CD4-positive, alpha-beta T cell (primary cell): ENCODE measurements around the gene RAB3GAP1. TPM values are rescaled to one million over a fixed set of nuclear protein-coding genes. Genes with fewer than 3 reads are reported as not detected.

Experiments used
- ATAC-seq: fragments of 200-7000 bp; cut with Tn5 transposase; one replicate; pipeline ENCODE4 v1.10.0; 2022; ENCODE audit warnings: mild to moderate bottlenecking; ENCODE audit not compliant: poor library complexity
- CTCF ChIA-PET: fragments of 350-600 bp; sonication (Branson Sonifier 250); formaldehyde crosslinking; loops from one replicate; lab custom pipeline; 2021; ENCODE audit warnings: antibody characterized with exemption, inconsistent platforms; lab: Charles Lee
- POLR2A ChIA-PET: fragments of 350-600 bp; sonication (Branson Sonifier 250); formaldehyde crosslinking; loops from one replicate; lab custom pipeline; 2021; ENCODE audit warnings: antibody characterized with exemption, inconsistent platforms; lab: Charles Lee
- DNase-seq, 14 experiments: peaks; one replicate each; pipeline ENCODE4 v3.0.0-alpha.2; 2013 to 2020; ENCODE audit warnings: mixed read lengths in 2 of 14
- H3K27ac ChIP-seq, 2 donors: one replicate each; pipeline versions ENCODE4 v1.5.1 to v1.7.0; 2013; ENCODE audit warnings: low read length in 2 of 2, low read depth in 1 of 2, mild to moderate bottlenecking in 1 of 2
- H3K27me3 ChIP-seq, 2 experiments: 1 replicate in 1 of 2; 2 replicates in 1 of 2; pipeline versions ENCODE4 v1.6.1 to v1.7.0; 2013; ENCODE audit warnings: low read length in 2 of 2, control low read depth in 1 of 2, mild to moderate bottlenecking in 1 of 2, moderate library complexity in 1 of 2; ENCODE audit not compliant: insufficient read depth in 2 of 2, control insufficient read depth in 1 of 2
- H3K36me3 ChIP-seq: one replicate; pipeline ENCODE4 v1.6.1; 2013; ENCODE audit warnings: low read length, control low read depth; ENCODE audit not compliant: insufficient read depth
- H3K4me1 ChIP-seq: one replicate; pipeline ENCODE4 v1.6.1; 2013; ENCODE audit warnings: low read length, control low read depth; ENCODE audit not compliant: insufficient read depth
- H3K4me3 ChIP-seq: one replicate; pipeline ENCODE4 v1.5.1; 2013; ENCODE audit warnings: mild to moderate bottlenecking, low read length, moderate library complexity
- H3K9me3 ChIP-seq, 2 experiments: 1 replicate in 1 of 2; 2 replicates in 1 of 2; pipeline versions ENCODE4 v1.6.1 to v1.7.0; 2013; ENCODE audit warnings: low read length in 2 of 2, mild to moderate bottlenecking in 2 of 2, control low read depth in 1 of 2, moderate library complexity in 1 of 2; ENCODE audit not compliant: control insufficient read depth in 1 of 2, insufficient read depth in 1 of 2
- H3K27ac Mint-ChIP-seq: one replicate; pipeline ENCODE4 v1.8.0; 2020; ENCODE audit warnings: mixed read lengths
- H3K27me3 Mint-ChIP-seq: one replicate; pipeline ENCODE4 v1.8.0; 2021; ENCODE audit warnings: mixed read lengths
- H3K36me3 Mint-ChIP-seq: one replicate; pipeline ENCODE4 v1.8.0; 2021; ENCODE audit warnings: low read depth, mixed read lengths
- H3K4me1 Mint-ChIP-seq: one replicate; pipeline ENCODE4 v1.8.0; 2021; ENCODE audit warnings: low read depth, mixed read lengths
- H3K4me3 Mint-ChIP-seq: one replicate; pipeline ENCODE4 v1.8.0; 2020; ENCODE audit warnings: mild to moderate bottlenecking, mixed read lengths
- H3K9me3 Mint-ChIP-seq: one replicate; pipeline ENCODE4 v1.8.0; 2020; ENCODE audit warnings: mixed read lengths
- intact Hi-C, 2 experiments: fragments of 100-400 bp; cut with DNase I in 1 of 2; cut with micrococcal nuclease in 1 of 2; formaldehyde crosslinking; loops; one replicate each; pipeline versions ENCODE4 v1.15.1 to v1.9.0; 2023 to 2025; cut with DNase I, micrococcal nuclease
- total RNA-seq, 174 experiments: library from RNA in 2 of 174; stranded (reverse) in 2 of 174; gene quantifications; one replicate each; pipeline ENCODE4 v1.2.3 and lab custom pipeline; 2021 to 2026
- TF ChIP-seq, protein P1 (sequence below): fragments of 200-600 bp; IDR thresholded peaks from one replicate; pipeline ENCODE4 v1.8.0; 2022; ENCODE audit warnings: antibody characterized with exemption, mild to moderate bottlenecking

RAB3GAP1 gene
- total RNA-seq, 2 experiments from 2014 or later = 35.9 to 37.0 TPM

DNA sequence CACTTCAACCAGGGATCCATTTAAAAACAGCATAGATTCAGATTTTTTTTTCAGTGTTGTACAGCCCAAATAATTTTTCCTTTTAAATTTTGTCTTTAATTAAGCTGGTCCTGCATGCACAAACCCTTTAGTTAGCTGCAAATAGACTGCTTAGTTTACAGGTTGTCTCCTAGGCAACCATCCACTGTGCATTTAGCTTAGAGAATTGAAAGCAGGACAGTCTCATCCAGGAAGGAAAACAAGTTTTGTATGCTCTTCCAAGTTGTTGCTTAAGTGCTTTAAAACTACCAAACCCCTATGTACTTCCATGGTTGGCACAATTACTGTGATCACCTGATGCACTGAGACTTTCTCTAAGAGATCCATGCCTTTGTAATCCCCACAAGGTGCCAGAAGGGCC, 4.8 kb upstream of the RAB3GAP1 start, which contains the start of gene MAP3K19:
Gene MAP3K19, minus strand, starts transcription at position 148 of the 400 bp plus-strand sequence. CDS start 22,800 bp downstream, outside the sequence.
- Histone ChIP-seq H3K4me1 (no peaks in the 10 kb centered on the region), H3K4me3 (no peak within 1 kb of the TSS), H3K27me3 (no peaks in the 10 kb centered on the region), H3K9me3 (no peaks in the 10 kb centered on the region), H3K36me3 (no peaks in the 10 kb centered on the region), H3K27ac (no peak within 1 kb of the TSS)
- Mint-ChIP-seq H3K36me3 (peaks cover 2% of the 10 kb centered on the region), H3K9me3 (no peaks in the 10 kb centered on the region), H3K4me3 (no peak within 1 kb of the TSS), H3K4me1 (peaks cover 4% of the 10 kb centered on the region), H3K27me3 (peaks cover 4% of the 10 kb centered on the region), H3K27ac (no peak within 1 kb of the TSS)
- ChIA-PET POLR2A (no interaction called here), CTCF (no interaction called here)
- TF ChIP-seq, protein P1, sequence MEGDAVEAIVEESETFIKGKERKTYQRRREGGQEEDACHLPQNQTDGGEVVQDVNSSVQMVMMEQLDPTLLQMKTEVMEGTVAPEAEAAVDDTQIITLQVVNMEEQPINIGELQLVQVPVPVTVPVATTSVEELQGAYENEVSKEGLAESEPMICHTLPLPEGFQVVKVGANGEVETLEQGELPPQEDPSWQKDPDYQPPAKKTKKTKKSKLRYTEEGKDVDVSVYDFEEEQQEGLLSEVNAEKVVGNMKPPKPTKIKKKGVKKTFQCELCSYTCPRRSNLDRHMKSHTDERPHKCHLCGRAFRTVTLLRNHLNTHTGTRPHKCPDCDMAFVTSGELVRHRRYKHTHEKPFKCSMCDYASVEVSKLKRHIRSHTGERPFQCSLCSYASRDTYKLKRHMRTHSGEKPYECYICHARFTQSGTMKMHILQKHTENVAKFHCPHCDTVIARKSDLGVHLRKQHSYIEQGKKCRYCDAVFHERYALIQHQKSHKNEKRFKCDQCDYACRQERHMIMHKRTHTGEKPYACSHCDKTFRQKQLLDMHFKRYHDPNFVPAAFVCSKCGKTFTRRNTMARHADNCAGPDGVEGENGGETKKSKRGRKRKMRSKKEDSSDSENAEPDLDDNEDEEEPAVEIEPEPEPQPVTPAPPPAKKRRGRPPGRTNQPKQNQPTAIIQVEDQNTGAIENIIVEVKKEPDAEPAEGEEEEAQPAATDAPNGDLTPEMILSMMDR = no peak
- DNase-seq = no peak
- no peak for ATAC-seq
- intact Hi-C loops = no loop called here

DNA sequence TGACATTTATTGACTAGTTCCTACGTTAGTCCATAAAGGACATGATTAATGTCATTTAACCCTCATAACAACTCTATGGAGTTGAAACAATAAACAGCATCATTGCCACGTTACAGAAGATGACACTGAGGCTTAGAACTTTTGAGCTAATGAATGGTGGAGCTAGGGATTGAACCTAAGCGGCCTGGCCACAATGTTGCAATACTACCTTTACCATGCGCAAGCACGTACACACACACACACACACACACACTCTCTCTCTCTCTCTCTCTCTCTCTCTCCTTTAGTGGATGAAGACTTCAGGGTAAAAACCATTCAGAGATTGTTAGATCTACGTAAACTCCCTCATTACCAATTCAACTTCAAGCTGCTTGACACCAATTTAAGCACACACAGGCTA, 4.0 kb upstream of the RAB3GAP1 start:
- Mint-ChIP-seq H3K27ac (no peak overlapping the region), H3K4me1 (peaks cover 6% of the 10 kb centered on the region), H3K36me3 (peaks cover 8% of the 10 kb centered on the region), H3K27me3 (peaks cover 4% of the 10 kb centered on the region), H3K4me3 (no peak overlapping the region), H3K9me3 (no peaks in the 10 kb centered on the region)
- TF ChIP-seq, protein P1 = no peak
- Histone ChIP-seq H3K27ac (no peak overlapping the region), H3K4me3 (no peak overlapping the region), H3K4me1 (peaks cover 4% of the 10 kb centered on the region), H3K9me3 (no peaks in the 10 kb centered on the region), H3K36me3 (no peaks in the 10 kb centered on the region), H3K27me3 (no peaks in the 10 kb centered on the region)
- ATAC-seq (no peak), DNase-seq (no peak)
- POLR2A ChIA-PET = no interaction called here
- intact Hi-C loops = no loop called here
- CTCF ChIA-PET = no interaction called here

DNA sequence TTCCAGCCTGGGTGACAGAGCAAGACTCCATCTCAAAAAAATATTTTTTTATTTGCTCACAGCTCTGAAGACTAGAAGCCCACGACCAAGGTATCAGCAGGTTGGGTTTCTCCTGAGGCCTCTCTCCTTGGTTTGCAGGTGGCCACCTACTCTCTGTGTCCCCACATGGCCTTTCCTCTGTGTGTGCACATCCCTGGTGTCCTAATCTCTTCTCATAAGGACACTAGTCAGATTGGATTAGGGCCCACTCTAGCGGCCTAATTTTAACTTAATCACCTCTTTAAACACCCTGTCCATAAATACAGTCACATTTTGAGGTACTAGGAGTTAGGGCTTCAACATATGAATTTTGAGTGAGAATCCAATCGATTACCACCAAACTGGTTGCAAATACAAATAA, 2.0 kb upstream of the RAB3GAP1 start:
- TF ChIP-seq, protein P1 = no peak
- no peak for ATAC-seq
- Histone ChIP-seq H3K4me3 (no peak overlapping the region), H3K9me3 (no peaks in the 10 kb centered on the region), H3K27ac (no peak overlapping the region), H3K27me3 (no peaks in the 10 kb centered on the region), H3K4me1 (peaks cover 9% of the 10 kb centered on the region), H3K36me3 (no peaks in the 10 kb centered on the region)
- no peaks in the 10 kb centered on the region for H3K9me3 Mint-ChIP-seq
- intact Hi-C loops = loop anchor here (2.0 to 10.0 kb wide), 4 partner anchors 52 to 1087 kb away; partner anchors contain the start of gene MCM6 (in 1 of the 2)
- peaks cover 26% of the 10 kb centered on the region for H3K4me1 Mint-ChIP-seq
- no peak for DNase-seq
- H3K27me3 Mint-ChIP-seq = no peaks in the 10 kb centered on the region
- H3K36me3 Mint-ChIP-seq = peaks cover 26% of the 10 kb centered on the region
- ChIA-PET CTCF (no interaction called here), POLR2A (no interaction called here)
- peak overlapping the region; percentile 99 for H3K27ac Mint-ChIP-seq
- H3K4me3 Mint-ChIP-seq = no peak overlapping the region
